Neural cell (in vitro differentiated cells): Measurements from ENCODE around the gene SIGLEC15. TPM values are rescaled to one million over a fixed set of nuclear protein-coding genes. Genes with fewer than 3 reads are reported as not detected.

Source experiments
- H2AFZ ChIP-seq: fragments of 200-600, 300-800 bp; sonication (generic), shearing (Covaris generic); 2 replicates; pipeline ENCODE4 v1.6.0; 2014; ENCODE audit warnings: low read depth, mild to moderate bottlenecking, antibody characterized with exemption, low read length, moderate library complexity
- H3F3A ChIP-seq: fragments of 200-600 bp; shearing (Covaris generic); 2 replicates; pipeline ENCODE4 v1.6.1; 2016; ENCODE audit warnings: mild to moderate bottlenecking, moderate library complexity, mixed read lengths, antibody characterized with exemption, low read length; ENCODE audit not compliant: insufficient read depth, poor library complexity, severe bottlenecking
- H3K27ac ChIP-seq: fragments of 200-600, 300-800 bp; sonication (generic), shearing (Covaris generic); 2 replicates; pipeline ENCODE4 v1.5.1; 2014; ENCODE audit warnings: mild to moderate bottlenecking, low read length, moderate library complexity
- H3K27me3 ChIP-seq: fragments of 300-800, 200-600 bp; sonication (generic), shearing (Covaris generic); 2 replicates; pipeline ENCODE4 v1.6.0; 2014; ENCODE audit warnings: mild to moderate bottlenecking, low read depth, low read length, moderate library complexity; ENCODE audit not compliant: insufficient read depth
- H3K36me3 ChIP-seq: fragments of 300-800, 200-600 bp; sonication (generic), shearing (Covaris generic); 2 replicates; pipeline ENCODE4 v1.5.1; 2014; ENCODE audit warnings: mild to moderate bottlenecking, antibody characterized with exemption, low read length, moderate library complexity; ENCODE audit not compliant: insufficient read depth
- H3K4me2 ChIP-seq: fragments of 300-800, 200-600 bp; sonication (generic), shearing (Covaris generic); 2 replicates; pipeline ENCODE4 v1.6.0; 2014; ENCODE audit warnings: mild to moderate bottlenecking, low read length
- H3K4me3 ChIP-seq: fragments of 300-800, 200-600 bp; sonication (generic), shearing (Covaris generic); 2 replicates; pipeline ENCODE4 v1.5.1; 2014; ENCODE audit warnings: mild to moderate bottlenecking, low read length, moderate library complexity
- H3K79me2 ChIP-seq: fragments of 200-600 bp; shearing (Covaris generic); replicated peaks from 2 replicates; pipeline ENCODE4 v1.6.0; 2014; ENCODE audit warnings: mild to moderate bottlenecking, low read length, moderate library complexity; ENCODE audit not compliant: insufficient read depth
- H3K9ac ChIP-seq: fragments of 300-800, 200-600 bp; sonication (generic), shearing (Covaris generic); 2 replicates; pipeline ENCODE4 v1.6.1; 2016; ENCODE audit warnings: mild to moderate bottlenecking, low read length, mixed read lengths
- H3K9me2 ChIP-seq: fragments of 200-600 bp; shearing (Covaris generic); 2 replicates; pipeline ENCODE4 v1.6.1; 2016; ENCODE audit warnings: mild to moderate bottlenecking, low read length, mixed read lengths; ENCODE audit not compliant: insufficient read depth
- H3K9me3 ChIP-seq: fragments of 200-600, 300-800 bp; sonication (generic), shearing (Covaris generic); 2 replicates; pipeline ENCODE4 v1.6.1; 2016; ENCODE audit warnings: mild to moderate bottlenecking, mixed run types, low read length, moderate library complexity, mixed read lengths
- H4K20me1 ChIP-seq: fragments of 200-600 bp; shearing (Covaris generic); 2 replicates; pipeline ENCODE4 v1.6.1; 2016; ENCODE audit warnings: mild to moderate bottlenecking, mixed run types; ENCODE audit not compliant: insufficient read depth
- CTCF ChIP-seq: fragments of 450-650 bp; IDR thresholded peaks from 2 replicates; pipeline ENCODE4 v1.5.1; 2014; ENCODE audit warnings: antibody characterized with exemption, mild to moderate bottlenecking, moderate library complexity; ENCODE audit not compliant: poor library complexity, severe bottlenecking
- EP300 ChIP-seq: fragments of 450-650 bp; conservative IDR thresholded peaks from 2 replicates; pipeline ENCODE4 v1.6.1; 2014; ENCODE audit warnings: antibody characterized with exemption, mild to moderate bottlenecking, moderate library complexity; ENCODE audit not compliant: poor library complexity, severe bottlenecking
- EZH2 ChIP-seq: fragments of 200-600, 300-800 bp; shearing (Covaris generic), sonication (generic); IDR thresholded peaks from 2 replicates; pipeline ENCODE4 v1.6.1; 2014; ENCODE audit warnings: antibody characterized with exemption, low read length, borderline replicate concordance, mild to moderate bottlenecking; ENCODE audit not compliant: insufficient read depth, poor library complexity, severe bottlenecking
- MXI1 ChIP-seq: fragments of 450-650 bp; conservative IDR thresholded peaks from 2 replicates; pipeline ENCODE4 v1.6.1; 2014; ENCODE audit warnings: antibody characterized with exemption, mild to moderate bottlenecking; ENCODE audit not compliant: poor library complexity, severe bottlenecking
- POLR2AphosphoS5 ChIP-seq: IDR thresholded peaks from 2 replicates; pipeline ENCODE4 v1.6.1; 2012
- RAD21 ChIP-seq: fragments of 450-650 bp; conservative IDR thresholded peaks from 2 replicates; pipeline ENCODE4 v1.6.1; 2014; ENCODE audit warnings: antibody characterized with exemption, mild to moderate bottlenecking, moderate library complexity
- REST ChIP-seq: IDR thresholded peaks from 2 replicates; pipeline ENCODE4 v1.6.1; 2012; ENCODE audit warnings: borderline replicate concordance
- SMC3 ChIP-seq: fragments of 450-650 bp; conservative IDR thresholded peaks from 2 replicates; pipeline ENCODE4 v1.6.1; 2014; ENCODE audit warnings: antibody characterized with exemption, mild to moderate bottlenecking, moderate library complexity; ENCODE audit not compliant: poor library complexity
- TAF1 ChIP-seq: IDR thresholded peaks from 2 replicates; pipeline ENCODE4 v1.6.1; 2012; ENCODE audit warnings: low read depth
- polyA plus RNA-seq: library from polyadenylated mRNA; depleted of rRNA; stranded (reverse); fragments of >200 nt; gene quantifications from 2 replicates; pipeline ENCODE4 v1.2.3, GENCODE V29; 2014

The SIGLEC15 gene
- polyA plus RNA-seq, 1 donor from 2014 or later: not detected

- Histone ChIP-seq H3K9me3 (no peaks in the 10 kb centered on the region), H3K9me2 (no peaks in the 10 kb centered on the region), H3K4me3 (no peak overlapping the region), H3F3A (no peaks in the 10 kb centered on the region), H3K79me2 (no peaks in the 10 kb centered on the region), H3K9ac (no peak overlapping the region), H3K27me3 (no peaks in the 10 kb centered on the region), H2AFZ (no peak overlapping the region), H3K27ac (no peak overlapping the region), H3K4me2 (no peak overlapping the region), H3K36me3 (no peaks in the 10 kb centered on the region), H4K20me1 (no peaks in the 10 kb centered on the region)
- TF ChIP-seq REST (no peak), SMC3 (no peak), POLR2AphosphoS5 (no peak), RAD21 (no peak), EP300 (no peak), CTCF (no peak), MXI1 (no peak), EZH2 (no peak), TAF1 (no peak)
Measured at GRCh38 chr18:45787346-45787745, 38.1 kb upstream of the SIGLEC15 start.

GRCh38 chr18:45788861-45789260 lies 36.6 kb upstream of the SIGLEC15 start:
- TF ChIP-seq EZH2 (no peak), TAF1 (no peak), POLR2AphosphoS5 (no peak), CTCF (no peak), SMC3 (no peak), REST (no peak), RAD21 (no peak), EP300 (no peak), MXI1 (no peak)
- Histone ChIP-seq H3K36me3 (no peaks in the 10 kb centered on the region), H3K9me3 (no peaks in the 10 kb centered on the region), H3K9me2 (no peaks in the 10 kb centered on the region), H3K79me2 (no peaks in the 10 kb centered on the region), H2AFZ (no peak overlapping the region), H3K27me3 (no peaks in the 10 kb centered on the region), H3K4me2 (no peak overlapping the region), H3K27ac (no peak overlapping the region), H3F3A (no peaks in the 10 kb centered on the region), H3K9ac (no peak overlapping the region), H4K20me1 (no peaks in the 10 kb centered on the region), H3K4me3 (no peak overlapping the region)
